T-helper 2 cell treated with Interferon-gamma antibody and Interleukin-4, amounts not matched to agents 100 ng/mL and 5 ng/mL, for 36 hours (primary cell): Measurements from ENCODE around the gene CAPN2. TPM values are rescaled to one million over a fixed set of nuclear protein-coding genes. Genes with fewer than 3 reads are reported as not detected.
"Not testable (repeated sequence)": the region's sequence is repeated elsewhere in the genome, so short reads cannot be mapped to it uniquely, and the experiment has no call there.

Experiments used
- intact Hi-C: fragments of 100-400 bp; cut with micrococcal nuclease; formaldehyde crosslinking; loops from one replicate; pipeline ENCODE4 v1.15.1; 2023
- total RNA-seq: library from RNA; stranded (reverse); gene quantifications from 2 replicates; pipeline ENCODE4 v1.2.3, GENCODE V29; 2022

Gene CAPN2
- total RNA-seq, 1 donor from 2014 or later, result 187 TPM

GRCh38 chr1:223733898-223734852 is 21.8 kb downstream of the CAPN2 start:
- intact Hi-C loops, result no loop called here

- intact Hi-C loops, result not testable (repeated sequence)
These were observed 24.3 kb downstream of the CAPN2 start for GRCh38 chr1:223736638-223737037.

- intact Hi-C loops, result no loop called here
These were observed 25.0 kb downstream of the CAPN2 start for GRCh38 chr1:223737342-223737741.

- intact Hi-C loops, result no loop called here
These were observed 26.4 kb downstream of the CAPN2 start for GRCh38 chr1:223738465-223739365.

- intact Hi-C loops, result no loop called here
These were observed 27.2 kb downstream of the CAPN2 start for GRCh38 chr1:223739366-223740037.

- intact Hi-C loops, result not testable (repeated sequence)
These were observed 27.8 kb downstream of the CAPN2 start for GRCh38 chr1:223740038-223740736.

- intact Hi-C loops, result no loop called here
These were observed 29.5 kb downstream of the CAPN2 start for GRCh38 chr1:223741861-223742260.

GRCh38 chr1:223742856-223743517 is 30.6 kb downstream of the CAPN2 start:
- intact Hi-C loops, result no loop called here

- intact Hi-C loops, result no loop called here
These were observed 33.4 kb downstream of the CAPN2 start for GRCh38 chr1:223745731-223746130.

- intact Hi-C loops, result no loop called here
These were observed 35.5 kb downstream of the CAPN2 start for GRCh38 chr1:223747838-223748335.

- intact Hi-C loops, result no loop called here
These were observed 36.0 kb downstream of the CAPN2 start for GRCh38 chr1:223748405-223748772.

- intact Hi-C loops, result loop anchor here (1.0 kb wide), 4 partner anchors 23 to 51 kb away; partner anchors contain the start of gene CAPN2
These were observed 36.7 kb downstream of the CAPN2 start for GRCh38 chr1:223748773-223749733.

- intact Hi-C loops, result no loop called here
These were observed 38.6 kb downstream of the CAPN2 start for GRCh38 chr1:223750730-223751570.

GRCh38 chr1:223751696-223752095 is 39.4 kb downstream of the CAPN2 start:
- intact Hi-C loops, result no loop called here

GRCh38 chr1:223752721-223753515 is 40.6 kb downstream of the CAPN2 start:
- intact Hi-C loops, result no loop called here

GRCh38 chr1:223754681-223755431 is 42.5 kb downstream of the CAPN2 start:
- intact Hi-C loops, result no loop called here
